SHP77 treated with DMSO at 0.1 percent for 48 hours (cell line): Measurements from ENCODE around the gene AUTS2.

Source experiments
- DNase-seq: peaks from one replicate; lab custom pipeline; 2025; lab: John Stamatoyannopoulos, UW

The AUTS2 gene

DNA sequence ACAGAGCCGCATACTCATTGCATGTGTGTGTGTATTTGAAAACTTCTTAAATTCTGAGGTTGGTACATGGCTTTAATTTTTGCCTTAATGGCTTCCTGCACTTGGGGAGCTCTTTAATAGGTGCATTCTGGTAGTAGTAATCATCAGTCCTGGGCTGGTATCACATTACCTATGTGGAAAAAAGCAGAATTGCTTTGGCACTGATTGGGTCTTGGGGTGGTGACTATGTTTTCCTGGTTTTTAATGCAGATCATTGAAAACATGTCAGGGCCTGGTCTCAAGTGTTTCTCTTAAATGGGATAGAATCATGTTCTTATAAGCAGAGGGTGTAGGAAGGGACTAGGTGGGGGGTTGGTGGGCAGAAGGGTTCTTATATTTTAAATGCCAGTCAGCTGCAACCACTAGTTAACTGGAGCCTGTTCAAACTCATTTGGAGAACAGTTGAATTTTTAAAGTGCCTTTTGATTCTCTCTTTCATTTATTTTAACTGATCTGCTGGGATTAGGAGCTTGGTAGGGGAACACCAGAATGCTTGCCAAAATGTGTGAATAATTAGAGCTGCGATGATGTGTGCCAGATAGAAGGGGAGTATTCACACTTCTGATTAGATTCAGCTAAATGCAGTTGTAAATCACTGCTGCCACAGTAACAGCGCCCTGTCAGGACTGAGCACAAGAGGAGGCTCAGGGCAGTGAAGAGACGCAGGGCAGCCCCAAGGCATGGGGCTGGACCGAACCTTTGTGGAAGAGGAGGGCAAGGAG, 900.1 kb downstream of the AUTS2 start:
- no peak for DNase-seq

DNA sequence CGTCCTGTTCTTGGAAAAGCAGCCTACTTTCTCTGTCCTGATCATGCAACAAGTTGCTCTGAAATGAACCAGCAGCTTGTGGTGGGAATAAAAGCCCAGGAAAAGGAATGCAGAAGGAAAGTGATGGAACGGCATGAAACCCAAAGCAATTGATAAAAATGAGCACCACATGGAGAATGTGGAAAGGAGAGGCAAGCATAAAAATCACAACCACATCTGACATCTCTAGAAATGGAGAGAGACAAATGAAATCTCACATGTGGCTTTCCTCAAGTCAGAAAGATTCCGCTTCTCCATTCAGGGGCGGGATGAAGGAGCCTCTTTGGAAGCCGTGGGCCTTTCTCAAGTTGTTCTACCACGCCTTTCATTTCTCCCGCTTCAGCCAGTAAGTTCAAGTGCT, 902.0 kb downstream of the AUTS2 start:
- no peak for DNase-seq

DNA sequence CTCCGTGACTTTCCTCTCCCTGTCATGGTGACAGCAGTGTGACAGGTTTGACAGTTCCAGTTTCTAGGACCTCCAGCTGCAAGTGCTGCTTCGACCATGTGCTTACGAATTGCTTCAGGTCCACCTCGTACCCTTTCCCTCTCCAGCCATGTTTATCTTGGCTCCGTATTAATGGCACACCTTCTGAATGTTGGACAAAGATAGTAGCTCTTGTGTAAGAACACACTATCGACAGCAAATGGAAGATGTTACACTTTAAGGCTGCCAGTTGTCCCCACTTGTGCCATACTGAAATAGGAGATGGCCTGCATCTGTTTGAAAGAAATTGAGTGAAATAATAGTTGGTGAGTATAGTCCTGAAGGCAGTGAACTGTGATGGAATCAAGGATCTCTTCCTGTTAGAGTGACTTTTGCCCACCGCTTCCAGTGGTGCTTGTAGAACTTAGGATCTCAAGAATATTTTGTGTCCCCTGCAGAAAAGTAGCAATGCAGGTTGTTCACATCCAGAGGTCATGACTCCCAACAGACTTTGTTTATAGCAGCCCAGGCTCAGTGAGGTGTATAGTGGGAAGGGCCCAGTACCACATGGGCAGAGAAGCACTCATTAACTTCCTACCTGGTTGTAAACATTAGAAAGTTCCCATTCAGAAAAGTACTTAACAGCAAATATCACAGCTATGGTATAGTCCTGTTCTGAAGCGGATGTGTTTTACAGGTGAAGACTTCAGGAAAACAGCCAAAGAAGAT, 904.0 kb downstream of the AUTS2 start:
- DNase-seq: no peak

DNA sequence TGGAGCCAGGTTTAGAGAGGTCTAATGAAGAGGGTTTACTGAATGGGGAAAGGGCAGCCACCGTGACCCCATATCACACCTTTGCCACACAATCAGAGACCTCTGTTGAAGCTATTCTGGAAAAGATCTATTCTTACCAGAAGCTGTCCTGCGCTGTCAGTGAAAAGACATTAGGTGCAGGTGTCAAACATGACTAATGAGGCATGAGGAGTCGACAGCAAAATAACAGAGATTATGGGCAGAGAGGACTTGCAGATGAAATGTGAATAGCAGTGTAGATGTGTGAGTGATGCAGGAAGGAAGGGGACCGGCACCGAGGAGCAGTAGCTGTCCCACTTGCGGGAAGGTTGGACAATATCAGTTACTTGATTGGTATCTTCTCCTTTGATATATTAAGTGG, 906.0 kb downstream of the AUTS2 start:
- no peak for DNase-seq

DNA sequence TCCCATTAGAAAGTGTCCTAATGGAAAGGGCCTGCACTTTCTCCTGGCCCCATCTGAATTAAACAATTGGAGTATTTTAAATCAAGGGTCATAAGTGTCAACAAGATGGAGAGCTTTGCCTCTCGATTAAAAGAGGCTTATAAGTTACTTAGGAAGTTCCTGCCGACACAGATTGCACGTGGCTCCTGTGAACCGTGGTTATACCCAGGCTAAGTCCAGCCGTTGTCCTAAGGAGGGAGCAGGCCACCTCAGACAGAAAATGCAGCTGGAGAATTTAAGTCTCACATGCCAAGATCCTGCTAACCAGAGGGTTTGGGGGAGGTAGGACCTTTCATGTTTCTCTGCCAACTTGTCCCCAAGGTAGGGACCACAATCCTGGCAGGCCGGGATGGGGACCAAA, 907.2 kb downstream of the AUTS2 start:
- DNase-seq: no peak

DNA sequence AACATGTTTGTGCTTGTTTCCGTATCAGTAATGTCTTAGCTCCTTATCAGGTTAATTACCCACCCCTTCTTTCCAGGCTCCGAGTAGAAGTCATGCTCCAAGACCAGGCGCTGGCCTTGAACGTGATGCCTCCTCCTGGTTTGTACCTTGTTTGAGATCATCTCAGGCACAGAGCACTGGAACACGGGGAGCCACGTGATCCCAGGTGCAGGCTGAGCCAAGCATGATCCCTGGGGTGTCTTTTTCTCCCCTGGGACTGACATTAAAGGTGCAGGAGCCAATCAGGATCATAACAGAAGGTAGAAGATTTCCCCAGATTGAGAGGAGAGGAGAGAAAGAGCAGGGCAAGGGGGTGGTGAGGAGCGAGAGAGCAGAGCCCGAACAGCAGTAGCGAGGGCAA, 907.6 kb downstream of the AUTS2 start:
- no peak for DNase-seq

DNA sequence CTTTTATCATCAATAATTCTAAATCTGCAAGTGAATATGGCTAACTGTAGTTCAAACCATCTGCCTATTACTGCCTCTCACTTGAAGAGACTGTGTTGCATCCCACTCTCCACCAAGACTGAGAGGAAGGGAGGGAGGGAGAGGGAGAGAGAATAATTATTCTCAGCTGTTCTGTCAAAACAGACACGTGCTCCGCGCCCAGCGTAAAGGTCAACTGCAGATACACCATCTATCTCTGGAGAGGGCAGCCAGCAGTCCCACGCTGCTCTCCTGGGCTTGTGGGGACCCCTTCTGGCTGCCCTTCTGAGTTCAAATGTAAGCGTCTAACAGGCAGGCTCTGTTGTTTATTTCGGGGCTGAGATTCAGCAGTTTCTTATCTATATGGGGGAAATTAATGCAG, 908.2 kb downstream of the AUTS2 start:
- peak; percentile 14 for DNase-seq

DNA sequence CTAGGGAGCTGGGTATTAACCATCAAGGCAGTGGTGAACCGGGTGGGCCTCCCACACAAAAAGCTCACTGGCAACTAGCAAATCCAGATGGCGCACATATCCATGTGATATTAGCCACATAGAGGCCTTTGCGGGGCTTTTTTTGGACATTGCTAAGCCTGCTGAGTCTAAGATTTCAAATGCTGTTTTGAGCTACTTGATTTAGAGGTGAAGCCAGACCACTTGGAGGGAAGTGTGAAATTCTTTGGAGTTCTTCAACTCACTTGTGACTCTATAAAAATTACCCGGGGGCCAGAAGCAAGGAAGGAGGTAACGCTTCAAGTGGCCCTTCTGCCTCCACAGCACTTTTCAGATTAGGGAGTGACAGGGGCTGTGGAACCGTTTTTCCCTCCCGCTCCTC, 913.9 kb downstream of the AUTS2 start:
- DNase-seq: no peak

DNA sequence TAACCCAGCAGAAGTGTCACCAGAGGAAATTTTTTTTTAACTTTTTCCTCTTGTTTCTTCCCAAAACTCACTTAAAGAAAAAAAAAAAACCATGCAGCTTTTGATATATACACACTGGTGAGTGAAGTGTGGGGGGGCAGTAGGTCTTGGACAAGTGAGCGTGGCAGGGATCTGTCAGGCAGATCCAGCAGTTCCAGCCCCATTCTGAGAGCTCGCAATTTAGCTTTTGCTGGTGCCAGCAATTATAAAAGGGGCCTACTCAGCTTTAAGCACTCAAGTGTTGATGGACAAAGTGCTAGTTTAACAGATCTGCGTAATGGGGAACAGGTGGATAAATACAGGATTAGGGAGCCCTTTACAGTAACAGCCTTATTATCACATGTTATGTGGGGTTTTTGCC, 914.5 kb downstream of the AUTS2 start:
- DNase-seq: no peak

DNA sequence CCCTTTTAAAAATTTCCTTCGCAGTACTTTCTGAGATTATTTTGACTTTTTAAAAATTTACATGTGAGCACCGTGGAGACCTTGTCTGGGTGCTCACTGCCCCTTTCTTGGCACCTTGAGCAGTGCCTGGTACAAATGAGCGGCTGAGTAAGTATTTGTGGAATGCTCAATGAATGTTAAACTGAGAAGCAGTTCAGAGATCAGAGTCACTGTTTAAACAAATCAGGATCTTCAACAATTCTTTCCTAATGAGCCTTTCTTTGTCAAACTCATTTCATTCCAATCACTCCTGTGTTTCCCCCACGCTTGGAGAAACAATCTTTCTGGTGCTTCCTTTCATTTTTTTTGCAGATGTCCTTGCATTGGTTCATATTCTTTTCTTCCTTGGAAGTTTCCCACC, 922.3 kb downstream of the AUTS2 start:
- no peak for DNase-seq

DNA sequence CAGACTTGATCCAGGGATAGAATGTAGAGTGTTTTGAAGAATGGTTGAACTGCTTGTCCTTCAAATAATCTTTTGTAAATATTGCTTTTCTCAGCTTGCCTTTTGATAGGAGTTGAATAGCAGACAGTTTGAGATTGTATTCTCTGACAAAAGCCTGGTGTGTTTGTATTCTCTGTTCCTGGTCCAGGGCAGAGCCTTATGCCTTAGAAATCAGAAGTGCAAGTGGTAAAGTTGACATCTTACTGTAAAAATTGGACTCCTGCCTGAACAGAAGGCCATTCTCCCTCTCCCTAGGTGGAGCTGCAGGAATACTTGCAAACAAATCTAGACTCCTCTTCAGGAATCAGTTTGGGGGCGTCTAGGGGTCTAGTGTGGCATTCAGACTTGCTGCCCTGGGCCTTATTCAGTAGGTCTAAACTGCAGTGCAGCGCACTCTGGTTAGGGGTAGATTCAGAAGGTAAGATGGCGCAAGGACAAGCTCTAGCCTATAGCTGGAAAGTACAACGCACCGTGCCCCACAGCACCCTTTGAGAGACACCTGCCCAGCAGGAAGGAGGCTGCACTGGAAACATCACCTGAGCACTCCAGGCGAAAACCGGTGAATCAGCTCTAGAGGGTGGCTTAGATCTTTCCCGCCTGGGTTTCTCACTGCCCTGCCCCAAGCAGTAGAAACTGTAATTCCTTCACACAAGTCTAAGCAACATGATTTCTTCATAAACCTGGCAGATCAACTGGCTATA, 925.1 kb downstream of the AUTS2 start:
- no peak for DNase-seq

DNA sequence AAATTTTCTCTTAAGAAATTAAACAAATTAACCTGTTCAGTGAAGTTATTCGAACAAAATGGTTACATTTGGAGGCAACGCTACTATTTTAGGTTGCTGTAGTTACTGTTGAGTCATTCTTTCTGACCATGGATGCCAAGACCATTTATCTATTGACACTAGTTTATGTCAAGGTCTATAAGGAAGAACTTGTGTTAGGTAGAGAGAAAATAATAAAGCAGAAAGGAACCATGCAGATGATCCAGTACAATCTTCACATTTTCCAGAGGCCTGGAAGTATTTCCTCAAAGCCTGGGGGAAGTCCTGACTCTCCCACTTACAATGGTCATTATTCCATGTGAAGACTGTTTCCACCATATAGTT, 925.7 kb downstream of the AUTS2 start:
- no peak for DNase-seq

DNA sequence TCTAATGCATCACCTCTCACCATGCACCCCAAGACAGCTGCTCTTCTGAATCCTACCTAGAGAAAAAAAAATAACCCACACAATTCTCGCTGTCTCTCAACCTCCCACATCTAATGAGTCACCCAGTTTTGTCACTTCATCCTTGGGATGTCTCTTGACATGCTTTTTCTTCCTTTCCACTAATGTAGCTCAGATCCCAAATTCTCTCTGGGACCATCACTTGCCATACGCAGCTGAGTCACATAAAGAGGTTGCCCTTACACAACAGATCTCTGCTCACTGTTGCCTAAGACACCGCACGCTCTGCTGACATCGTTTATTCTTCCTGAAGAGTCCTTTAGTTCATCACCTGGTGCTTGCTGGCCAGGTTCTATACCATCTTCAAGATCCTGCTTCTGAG, 927.7 kb downstream of the AUTS2 start:
- no peak for DNase-seq

DNA sequence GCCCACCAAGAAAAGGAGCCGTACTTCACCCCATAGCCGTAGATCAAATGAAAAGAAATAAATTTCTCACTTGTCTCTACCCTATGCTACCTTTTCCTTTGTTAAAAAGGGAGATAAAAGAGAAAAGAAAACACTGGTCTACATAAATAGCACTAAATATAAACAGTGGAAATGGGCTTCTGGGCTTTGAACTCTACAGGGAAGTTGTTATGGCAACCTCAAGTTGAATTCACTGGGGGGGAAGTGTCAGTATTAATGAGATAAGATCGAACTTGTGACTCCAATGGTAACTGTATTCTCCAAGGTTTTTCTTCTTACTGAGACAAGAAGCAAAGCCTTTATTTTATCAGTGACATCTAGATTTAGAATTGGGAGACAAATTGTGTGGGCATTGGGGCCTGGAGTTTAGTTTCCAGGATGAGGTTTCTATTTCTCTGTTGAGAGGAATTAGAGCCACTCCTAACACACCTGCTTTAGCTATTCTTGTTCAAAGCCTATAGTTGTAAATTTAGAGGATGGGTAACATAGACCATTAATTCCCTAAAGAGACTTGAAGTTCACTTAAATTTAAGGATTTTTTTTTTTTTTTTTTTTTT, 929.3 kb downstream of the AUTS2 start:
- no peak for DNase-seq

DNA sequence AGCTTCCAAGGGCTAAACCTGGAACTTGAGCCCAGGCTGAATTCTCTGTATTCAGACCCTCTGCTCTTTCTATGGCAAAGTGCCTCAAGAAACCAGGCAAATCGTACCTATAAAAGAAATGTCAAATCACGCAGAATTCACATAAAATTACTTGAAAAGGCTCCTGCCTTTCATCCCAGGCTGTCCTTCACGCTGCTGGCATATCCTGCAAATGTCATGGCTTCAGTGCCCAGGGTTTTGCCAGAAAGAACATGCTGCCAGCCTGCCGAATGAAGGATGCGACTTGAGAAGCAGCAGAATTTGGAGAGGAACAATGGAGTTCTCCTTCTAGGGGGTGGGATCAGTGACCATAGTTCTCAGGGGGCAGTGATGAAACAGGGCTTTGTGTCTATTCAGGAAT, 931.2 kb downstream of the AUTS2 start:
- DNase-seq: no peak

DNA sequence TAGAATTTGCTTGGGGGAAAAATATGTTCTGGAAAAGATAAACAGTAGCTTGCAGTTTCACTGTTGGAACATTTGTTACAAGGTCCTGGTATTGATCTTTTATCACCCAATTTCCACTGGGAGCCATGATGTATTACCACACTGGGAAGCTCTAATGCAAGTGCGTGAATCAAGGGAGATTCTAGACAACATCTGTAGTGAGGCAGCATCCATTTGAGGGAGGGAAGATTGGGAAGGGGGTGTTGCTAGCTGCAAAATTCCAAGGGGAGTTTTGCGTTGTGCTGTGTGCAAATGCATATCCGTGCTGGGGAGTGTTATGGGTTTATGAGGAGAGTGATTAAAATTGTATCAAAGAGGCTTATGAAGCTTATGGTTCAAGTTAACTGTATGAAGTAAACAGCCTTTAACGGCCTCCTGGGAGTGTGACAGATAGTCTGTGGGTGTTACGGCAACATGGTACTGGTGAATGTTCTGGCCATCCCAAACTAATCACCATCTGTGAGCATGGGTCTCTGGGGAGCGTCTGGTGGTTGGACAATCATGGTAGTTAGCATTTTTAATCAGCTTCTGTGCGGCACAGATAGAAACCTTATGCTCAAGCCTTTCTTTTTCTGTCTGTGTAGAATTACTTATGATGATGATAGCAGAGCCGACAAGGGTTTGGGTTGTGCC, 931.8 kb downstream of the AUTS2 start:
- no peak for DNase-seq

DNA sequence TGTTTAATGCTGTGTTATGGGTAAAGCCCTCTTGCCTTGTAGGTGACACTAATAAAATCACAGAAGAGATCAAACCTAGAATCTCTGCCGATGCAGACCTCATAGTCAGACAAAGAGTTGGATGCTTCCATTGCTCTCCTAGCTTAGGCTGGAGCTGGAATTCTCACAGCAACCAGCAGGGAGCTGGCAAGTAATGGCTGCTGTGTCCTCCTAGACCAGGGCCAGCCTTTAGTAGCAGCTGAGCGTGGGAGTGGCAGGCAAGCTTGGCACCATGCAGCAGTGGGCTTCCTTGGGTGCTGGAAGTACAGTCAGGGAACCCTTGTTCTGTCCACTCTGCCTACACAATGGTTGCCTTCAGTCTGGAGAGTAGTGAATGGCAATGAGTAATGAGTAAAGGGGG, 935.3 kb downstream of the AUTS2 start:
- DNase-seq: no peak

DNA sequence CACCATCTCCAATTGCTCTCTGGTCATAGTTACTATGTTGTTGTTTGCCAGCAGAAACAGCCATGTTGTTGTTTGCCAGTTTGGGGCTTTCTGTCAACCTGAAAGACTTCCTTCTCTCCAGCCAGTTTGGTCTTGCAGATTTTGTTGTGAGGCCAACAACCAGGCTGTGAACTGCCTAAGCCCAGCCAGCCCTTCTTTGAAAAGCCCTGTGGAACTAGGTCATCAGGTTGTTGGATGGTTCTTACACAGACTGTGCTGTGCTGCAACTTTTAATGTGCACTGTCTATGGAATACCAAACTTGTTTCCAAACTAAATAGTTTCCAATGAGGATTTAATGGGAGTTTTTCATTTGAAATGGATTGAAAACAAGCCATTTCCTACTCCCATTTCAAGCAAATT, 940.9 kb downstream of the AUTS2 start:
- no peak for DNase-seq

DNA sequence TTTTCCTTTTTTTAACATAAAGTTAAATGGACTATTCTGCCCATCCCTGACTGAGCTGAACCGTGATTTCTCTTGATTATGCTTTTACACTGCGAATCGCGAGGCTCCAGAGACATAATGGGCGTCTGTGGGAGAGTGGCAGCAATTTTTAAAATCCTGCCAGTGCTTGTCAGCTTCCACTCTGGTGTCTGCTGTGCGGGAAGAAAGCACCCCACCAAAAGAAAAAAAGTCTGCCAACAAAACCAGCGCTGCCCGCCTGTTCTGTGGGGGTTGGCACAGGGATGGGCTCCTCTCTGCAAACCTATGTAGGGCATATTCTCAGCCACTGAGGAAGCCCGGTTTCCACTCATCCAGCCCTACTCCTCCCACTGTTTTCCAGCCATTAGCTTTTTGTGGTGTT, 941.3 kb downstream of the AUTS2 start:
- no peak for DNase-seq

DNA sequence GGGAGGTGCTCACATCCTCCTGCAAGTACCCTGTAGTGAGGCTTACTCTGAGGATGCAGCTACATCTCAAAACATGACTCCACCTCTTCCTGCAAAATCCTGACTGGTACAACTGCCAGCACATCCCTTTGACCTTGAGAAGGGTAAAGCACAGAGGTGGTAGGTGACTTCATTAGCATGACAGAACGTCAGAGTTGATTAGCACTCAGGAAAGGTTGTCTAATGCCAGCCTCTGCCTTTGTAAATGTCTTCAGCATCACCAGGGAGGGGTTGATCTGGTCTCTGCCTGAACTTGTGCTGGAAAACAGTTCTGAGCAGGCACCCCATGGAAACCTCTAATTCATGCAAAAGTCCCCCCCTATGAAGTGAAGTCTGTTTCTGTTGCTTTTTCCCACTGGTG, 942.4 kb downstream of the AUTS2 start:
- no peak for DNase-seq

DNA sequence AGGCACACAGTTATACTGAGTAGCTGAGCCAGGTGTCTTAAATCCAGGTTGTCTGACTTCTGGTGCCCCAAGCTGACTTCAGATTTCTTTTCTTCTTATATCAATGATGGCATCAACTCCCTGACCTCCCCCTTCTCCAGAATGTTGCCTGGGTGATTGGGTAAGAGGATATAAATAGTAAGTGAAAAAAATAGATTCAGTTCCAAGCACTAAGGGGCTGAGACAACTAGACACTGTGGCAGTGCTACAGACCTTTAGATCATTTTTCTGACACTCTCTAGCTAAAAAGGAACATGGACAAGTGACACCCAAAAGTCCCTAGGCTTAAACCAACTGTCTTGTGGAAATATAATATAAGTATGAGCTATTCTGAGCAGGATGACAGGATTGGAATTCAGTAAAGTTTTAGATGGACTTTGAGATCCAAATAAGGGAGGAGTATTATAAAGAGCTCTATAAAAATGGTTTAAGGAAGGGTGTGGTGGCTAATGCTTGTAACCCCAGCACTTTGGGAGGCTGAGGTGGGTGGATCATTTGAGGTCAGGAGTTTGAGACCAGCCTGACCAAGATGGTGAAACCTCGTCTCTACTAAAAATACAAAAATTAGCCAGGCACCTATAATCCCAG, 944.6 kb downstream of the AUTS2 start:
- no peak for DNase-seq

DNA sequence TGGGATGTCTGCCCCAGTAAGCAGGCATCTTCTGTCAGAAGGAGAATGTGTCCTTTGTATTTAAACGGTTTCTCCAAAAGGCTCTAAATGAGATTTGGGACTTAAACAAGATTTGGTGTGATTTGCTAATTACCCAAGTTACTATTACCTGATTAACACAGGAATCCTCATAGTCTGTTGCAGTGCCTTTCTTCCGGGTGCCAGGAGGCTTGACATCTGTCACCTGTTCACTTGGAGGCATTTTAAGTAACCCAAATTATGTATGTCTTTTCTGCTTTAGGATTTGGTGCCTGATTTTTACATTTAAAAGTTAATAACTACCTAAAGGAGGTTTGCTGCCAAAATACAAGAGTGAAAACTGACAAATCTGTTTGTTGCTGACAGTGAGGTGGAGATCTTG, 945.7 kb downstream of the AUTS2 start:
- DNase-seq: no peak
